Esophagus squamous epithelium (tissue), 4 donors: Measurements from ENCODE around the gene PRR19.

ENCODE experiments used
- POLR2A ChIP-seq, 4 donors: fragments of 450-650 bp; IDR thresholded peaks; one replicate each; pipeline ENCODE4 v1.6.1; 2017; ENCODE audit warnings: antibody characterized with exemption in 4 of 4, mild to moderate bottlenecking in 4 of 4, moderate library complexity in 3 of 4
- TF ChIP-seq, protein P1 (sequence below), 6 experiments: fragments of 450-650 bp in 4 of 6; fragments of 200-600 bp in 2 of 6; sonication (generic) in 2 of 6; IDR thresholded peaks; one replicate each; pipeline ENCODE4 v1.5.1; 2016 to 2019; ENCODE audit warnings: antibody characterized with exemption in 6 of 6, mild to moderate bottlenecking in 4 of 6, moderate library complexity in 4 of 6

DNA sequence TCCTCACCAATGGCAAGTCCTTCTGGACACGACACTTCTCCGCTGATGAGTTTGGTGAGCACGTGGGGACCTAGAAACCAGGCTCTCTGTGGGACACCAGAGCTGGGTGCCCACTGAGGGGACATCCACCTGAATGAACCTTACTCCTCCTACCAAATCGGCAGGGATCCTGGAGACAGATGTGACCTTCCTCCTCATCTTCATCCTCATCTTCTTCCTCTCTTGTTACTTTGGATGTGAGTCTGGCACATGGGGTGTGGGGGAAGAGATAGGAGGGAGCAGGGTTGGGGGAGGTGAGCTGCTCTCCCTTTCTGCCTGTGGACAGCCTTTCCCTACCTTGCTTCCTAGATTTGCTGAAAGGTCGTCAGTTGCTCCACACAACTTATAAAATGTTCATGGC lies 13.1 kb downstream of the PRR19 start:
- no peak for TF ChIP-seq POLR2A (IDR thresholded peaks at IDR 0.05)
- TF ChIP-seq, protein P1, sequence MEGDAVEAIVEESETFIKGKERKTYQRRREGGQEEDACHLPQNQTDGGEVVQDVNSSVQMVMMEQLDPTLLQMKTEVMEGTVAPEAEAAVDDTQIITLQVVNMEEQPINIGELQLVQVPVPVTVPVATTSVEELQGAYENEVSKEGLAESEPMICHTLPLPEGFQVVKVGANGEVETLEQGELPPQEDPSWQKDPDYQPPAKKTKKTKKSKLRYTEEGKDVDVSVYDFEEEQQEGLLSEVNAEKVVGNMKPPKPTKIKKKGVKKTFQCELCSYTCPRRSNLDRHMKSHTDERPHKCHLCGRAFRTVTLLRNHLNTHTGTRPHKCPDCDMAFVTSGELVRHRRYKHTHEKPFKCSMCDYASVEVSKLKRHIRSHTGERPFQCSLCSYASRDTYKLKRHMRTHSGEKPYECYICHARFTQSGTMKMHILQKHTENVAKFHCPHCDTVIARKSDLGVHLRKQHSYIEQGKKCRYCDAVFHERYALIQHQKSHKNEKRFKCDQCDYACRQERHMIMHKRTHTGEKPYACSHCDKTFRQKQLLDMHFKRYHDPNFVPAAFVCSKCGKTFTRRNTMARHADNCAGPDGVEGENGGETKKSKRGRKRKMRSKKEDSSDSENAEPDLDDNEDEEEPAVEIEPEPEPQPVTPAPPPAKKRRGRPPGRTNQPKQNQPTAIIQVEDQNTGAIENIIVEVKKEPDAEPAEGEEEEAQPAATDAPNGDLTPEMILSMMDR (IDR thresholded peaks at IDR 0.05) = no peak
